Natural killer cell (primary cell): ENCODE results near the gene PZP. TPM values are rescaled to one million over a fixed set of nuclear protein-coding genes. Genes with fewer than 3 reads are reported as not detected.
"Not testable (repeated sequence)": the region's sequence is repeated elsewhere in the genome, so short reads cannot be mapped to it uniquely, and the experiment has no call there.

ENCODE experiments used
- ATAC-seq, 3 donors: fragments of 150-1000 bp in 2 of 3; fragments of 200-7000 bp in 1 of 3; cut with Tn5 transposase; 1 replicate in 1 of 3; 2 replicates in 2 of 3; pipeline ENCODE4 v1.10.0; 2021; ENCODE audit warnings: mild to moderate bottlenecking in 2 of 3, moderate library complexity in 2 of 3
- DNase-seq, 2 donors: peaks; one replicate each; pipeline versions ENCODE4 v3.0.0 to v3.0.0-alpha.2; 2013 to 2021; ENCODE audit warnings: mixed read lengths in 1 of 2
- H3K27ac ChIP-seq: one replicate; pipeline ENCODE4 v1.5.1; 2013; ENCODE audit warnings: mild to moderate bottlenecking, low read length
- H3K27me3 ChIP-seq: one replicate; pipeline ENCODE4 v1.6.1; 2013; ENCODE audit warnings: low read length; ENCODE audit not compliant: control insufficient read depth, insufficient read depth
- H3K36me3 ChIP-seq: one replicate; pipeline ENCODE4 v1.6.1; 2013; ENCODE audit warnings: low read length; ENCODE audit not compliant: control insufficient read depth, insufficient read depth
- H3K4me1 ChIP-seq: one replicate; pipeline ENCODE4 v1.6.1; 2013; ENCODE audit warnings: low read length; ENCODE audit not compliant: control insufficient read depth, insufficient read depth
- H3K4me3 ChIP-seq: one replicate; pipeline ENCODE4 v1.5.1; 2013; ENCODE audit warnings: low read length
- H3K9me3 ChIP-seq: one replicate; pipeline ENCODE4 v1.6.1; 2013; ENCODE audit warnings: low read length; ENCODE audit not compliant: control insufficient read depth, insufficient read depth
- H3K27ac Mint-ChIP-seq, 2 donors: one replicate each; pipeline ENCODE4 v1.8.0; 2022; ENCODE audit warnings: mild to moderate bottlenecking in 2 of 2, mixed read lengths in 2 of 2, moderate library complexity in 1 of 2
- H3K27me3 Mint-ChIP-seq, 2 donors: one replicate each; pipeline ENCODE4 v1.8.0; 2022; ENCODE audit warnings: low read depth in 2 of 2, mixed read lengths in 2 of 2
- H3K36me3 Mint-ChIP-seq: one replicate; pipeline ENCODE4 v1.8.0; 2022; ENCODE audit warnings: mixed read lengths
- H3K4me1 Mint-ChIP-seq, 2 donors: one replicate each; pipeline ENCODE4 v1.8.0; 2022; ENCODE audit warnings: mixed read lengths in 2 of 2
- H3K4me3 Mint-ChIP-seq: one replicate; pipeline ENCODE4 v1.8.0; 2022; ENCODE audit warnings: mild to moderate bottlenecking, moderate library complexity, mixed read lengths
- H3K9me3 Mint-ChIP-seq, 2 donors: one replicate each; pipeline ENCODE4 v1.8.0; 2022; ENCODE audit warnings: mixed read lengths in 2 of 2
- WGBS: methylation state at CpG from one replicate; pipeline ENCODE4 v1.1.7; 2013; ENCODE audit warnings: missing lambda C conversion rate; ENCODE audit not compliant: insufficient coverage; 5-methylcytosine and 5-hydroxymethylcytosine counted together
- intact Hi-C: fragments of 100-400 bp; cut with micrococcal nuclease; formaldehyde crosslinking; loops from one replicate; pipeline ENCODE4 v1.14.2; 2022
- total RNA-seq, 4 donors: library from RNA; stranded (reverse); fragments of 120-200 nt in 1 of 4; gene quantifications; one replicate each; pipeline versions ENCODE4 v1.2.3 to v1.2.4, GENCODE V29; 2013 to 2022
- TF ChIP-seq, protein P1 (sequence below): fragments of 200-600 bp; IDR thresholded peaks from one replicate; pipeline ENCODE4 v1.8.0; 2022; ENCODE audit warnings: antibody characterized with exemption

Gene PZP
- total RNA-seq, 3 donors from 2014 or later (not counting 1 experiment from before 2014, with no cell fraction given) = not detected

DNA sequence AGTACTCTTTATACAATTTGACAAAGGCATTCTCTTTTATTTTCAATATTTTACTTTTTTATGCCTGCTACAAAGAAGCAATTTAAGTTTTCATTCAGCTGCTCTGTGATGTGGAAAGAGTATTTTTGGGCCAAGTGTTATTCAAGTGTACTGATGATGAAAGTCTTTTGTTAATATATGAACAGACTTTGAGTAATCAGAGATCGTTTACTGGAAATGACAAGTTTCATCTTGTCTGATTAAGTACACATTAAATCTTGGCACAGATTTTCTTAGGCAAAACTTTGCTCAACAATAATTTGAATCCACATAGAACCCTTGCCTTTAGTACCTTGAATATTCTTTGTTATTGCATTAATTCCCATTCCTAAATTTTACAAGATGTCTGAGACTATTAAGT lies 13.3 kb upstream of the PZP start:
- H3K9me3 ChIP-seq = no peaks in the 10 kb centered on the region
- no peak overlapping the region for H3K27ac ChIP-seq
- Mint-ChIP-seq H3K27ac (no peak overlapping the region), H3K4me3 (no peak overlapping the region), H3K9me3 (peaks cover 0 to 4% of the 10 kb centered on the region in 2 donors), H3K4me1 (peaks cover 0 to 7% of the 10 kb centered on the region in 2 donors), H3K36me3 (no peaks in the 10 kb centered on the region), H3K27me3 (no peaks in the 10 kb centered on the region)
- DNase-seq (no peak), ATAC-seq (no peak)
- no peaks in the 10 kb centered on the region for H3K4me1 ChIP-seq
- H3K27me3 ChIP-seq = no peaks in the 10 kb centered on the region
- TF ChIP-seq, protein P1, sequence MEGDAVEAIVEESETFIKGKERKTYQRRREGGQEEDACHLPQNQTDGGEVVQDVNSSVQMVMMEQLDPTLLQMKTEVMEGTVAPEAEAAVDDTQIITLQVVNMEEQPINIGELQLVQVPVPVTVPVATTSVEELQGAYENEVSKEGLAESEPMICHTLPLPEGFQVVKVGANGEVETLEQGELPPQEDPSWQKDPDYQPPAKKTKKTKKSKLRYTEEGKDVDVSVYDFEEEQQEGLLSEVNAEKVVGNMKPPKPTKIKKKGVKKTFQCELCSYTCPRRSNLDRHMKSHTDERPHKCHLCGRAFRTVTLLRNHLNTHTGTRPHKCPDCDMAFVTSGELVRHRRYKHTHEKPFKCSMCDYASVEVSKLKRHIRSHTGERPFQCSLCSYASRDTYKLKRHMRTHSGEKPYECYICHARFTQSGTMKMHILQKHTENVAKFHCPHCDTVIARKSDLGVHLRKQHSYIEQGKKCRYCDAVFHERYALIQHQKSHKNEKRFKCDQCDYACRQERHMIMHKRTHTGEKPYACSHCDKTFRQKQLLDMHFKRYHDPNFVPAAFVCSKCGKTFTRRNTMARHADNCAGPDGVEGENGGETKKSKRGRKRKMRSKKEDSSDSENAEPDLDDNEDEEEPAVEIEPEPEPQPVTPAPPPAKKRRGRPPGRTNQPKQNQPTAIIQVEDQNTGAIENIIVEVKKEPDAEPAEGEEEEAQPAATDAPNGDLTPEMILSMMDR = no peak
- intact Hi-C loops = no loop called here
- no peaks in the 10 kb centered on the region for H3K36me3 ChIP-seq
- no peak overlapping the region for H3K4me3 ChIP-seq
- 83% methylated on average over 1 of the region's 1 CpG for WGBS

DNA sequence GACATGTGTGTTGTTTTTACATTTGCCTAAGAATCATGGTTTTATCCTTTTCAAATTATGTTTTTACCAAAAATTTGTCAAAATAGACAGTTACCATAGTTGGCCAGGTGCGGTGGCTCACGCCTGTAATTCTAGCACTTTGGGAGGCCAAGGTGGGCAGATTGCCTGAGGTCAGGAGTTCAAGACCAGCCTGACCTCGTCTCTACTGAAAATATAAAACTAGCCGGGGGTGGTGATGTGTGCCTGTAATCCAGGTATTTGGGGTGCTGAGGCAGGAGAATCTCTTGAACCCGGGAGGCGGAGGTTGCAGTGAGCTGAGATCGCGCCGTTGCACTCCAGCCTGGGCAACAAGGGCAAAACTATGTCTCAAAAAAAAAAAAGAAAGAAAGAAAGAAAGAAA lies 12.8 kb upstream of the PZP start:
- H3K4me3 ChIP-seq, H3K4me1 ChIP-seq, H3K27ac ChIP-seq, H3K9me3 Mint-ChIP-seq, H3K4me1 Mint-ChIP-seq, H3K27me3 Mint-ChIP-seq, ATAC-seq, H3K36me3 ChIP-seq, H3K9me3 ChIP-seq, H3K36me3 Mint-ChIP-seq, intact Hi-C loops, H3K27ac Mint-ChIP-seq, DNase-seq, H3K4me3 Mint-ChIP-seq, H3K27me3 ChIP-seq: not testable (repeated sequence)
- WGBS = 99% methylated on average over 6 of the region's 9 CpGs

DNA sequence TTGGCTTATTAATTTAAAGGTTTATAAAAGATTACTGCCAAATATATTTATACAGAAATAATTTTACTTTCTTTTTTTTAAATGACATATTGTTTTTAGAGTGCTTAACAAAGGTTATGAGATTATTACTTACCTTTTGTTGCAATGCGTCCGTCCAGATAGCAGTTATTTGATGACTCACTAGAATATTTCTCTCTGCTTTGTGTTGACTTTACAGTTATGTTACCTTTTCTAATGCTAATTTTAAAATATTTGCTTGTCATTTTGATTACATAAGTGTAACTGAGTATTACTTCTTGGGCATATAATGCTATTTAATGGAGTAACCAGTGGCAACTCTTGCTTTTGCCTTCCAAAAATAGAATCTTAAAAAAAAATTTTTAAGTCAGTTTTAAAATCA lies 6.3 kb upstream of the PZP start:
- H3K4me1 Mint-ChIP-seq = no peaks in the 10 kb centered on the region
- no peak overlapping the region for H3K27ac Mint-ChIP-seq
- no peaks in the 10 kb centered on the region for H3K9me3 Mint-ChIP-seq
- no peak for DNase-seq
- H3K4me3 ChIP-seq = no peak overlapping the region
- H3K4me3 Mint-ChIP-seq = no peak overlapping the region
- no peak overlapping the region for H3K27ac ChIP-seq
- no peaks in the 10 kb centered on the region for H3K4me1 ChIP-seq
- no peaks in the 10 kb centered on the region for H3K36me3 Mint-ChIP-seq
- H3K36me3 ChIP-seq = no peaks in the 10 kb centered on the region
- TF ChIP-seq, protein P1 = no peak
- no peaks in the 10 kb centered on the region for H3K27me3 ChIP-seq
- intact Hi-C loops = no loop called here
- no peaks in the 10 kb centered on the region for H3K27me3 Mint-ChIP-seq
- WGBS = 92% methylated on average over 2 of the region's 2 CpGs
- no peaks in the 10 kb centered on the region for H3K9me3 ChIP-seq
- no peak for ATAC-seq

DNA sequence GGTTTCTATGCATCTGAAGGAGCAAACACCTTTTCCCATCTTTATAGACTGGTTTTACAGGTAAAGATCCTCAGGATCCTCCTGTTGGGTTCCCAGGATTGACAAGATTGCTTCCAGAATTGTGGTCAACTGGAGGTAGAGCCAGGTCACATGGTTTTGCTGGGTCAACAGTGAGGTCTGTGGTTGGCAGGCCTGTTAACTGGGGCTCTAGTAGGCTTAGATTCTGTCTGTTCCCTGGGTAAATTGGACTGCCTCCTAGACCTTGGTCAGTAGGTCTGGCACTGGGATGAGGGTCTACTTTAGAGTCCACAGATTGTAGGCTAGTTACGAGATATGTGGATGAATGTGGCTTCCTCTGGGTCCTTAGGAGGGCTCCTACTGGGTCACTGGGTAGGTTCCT lies 3.5 kb upstream of the PZP start:
- H3K9me3 ChIP-seq = no peaks in the 10 kb centered on the region
- H3K4me3 Mint-ChIP-seq = no peak overlapping the region
- no peaks in the 10 kb centered on the region for H3K9me3 Mint-ChIP-seq
- ATAC-seq (no peak), DNase-seq (no peak)
- no peak overlapping the region for H3K4me3 ChIP-seq
- intact Hi-C loops = no loop called here
- H3K36me3 ChIP-seq = no peaks in the 10 kb centered on the region
- H3K27ac ChIP-seq = no peak overlapping the region
- no peaks in the 10 kb centered on the region for H3K4me1 Mint-ChIP-seq
- TF ChIP-seq, protein P1 = no peak
- WGBS = 90% methylated on average over 1 of the region's 1 CpG
- H3K27me3 ChIP-seq = no peaks in the 10 kb centered on the region
- no peaks in the 10 kb centered on the region for H3K4me1 ChIP-seq
- H3K27ac Mint-ChIP-seq = peak overlapping the region in 1 of 2 donors; percentile 33
- no peaks in the 10 kb centered on the region for H3K36me3 Mint-ChIP-seq
- H3K27me3 Mint-ChIP-seq = no peaks in the 10 kb centered on the region
